Nephron progenitor cell (in vitro differentiated cells): ENCODE results near the gene USH2A.

Experiments used
- DNase-seq: peaks from one replicate; pipeline ENCODE4 v3.0.0; 2021
- H3K27ac Mint-ChIP-seq: 2 replicates; pipeline ENCODE4 v1.8.0; 2021; ENCODE audit warnings: mild to moderate bottlenecking, moderate library complexity, mixed read lengths
- H3K27me3 Mint-ChIP-seq: 2 replicates; pipeline ENCODE4 v1.8.0; 2021; ENCODE audit warnings: mild to moderate bottlenecking, low read depth, mixed read lengths; ENCODE audit not compliant: poor library complexity
- H3K36me3 Mint-ChIP-seq: 2 replicates; pipeline ENCODE4 v1.8.0; 2021; ENCODE audit warnings: low read depth, mixed read lengths
- H3K4me1 Mint-ChIP-seq: 2 replicates; pipeline ENCODE4 v1.8.0; 2021; ENCODE audit warnings: mixed read lengths
- H3K4me3 Mint-ChIP-seq: 2 replicates; pipeline ENCODE4 v1.8.0; 2021; ENCODE audit warnings: mild to moderate bottlenecking, moderate library complexity, mixed read lengths
- H3K9me3 Mint-ChIP-seq: 2 replicates; pipeline ENCODE4 v1.8.0; 2021; ENCODE audit warnings: mild to moderate bottlenecking, moderate library complexity, mixed read lengths
- CTCF ChIP-seq: fragments of 200-600 bp; sonication (generic); IDR thresholded peaks from 2 replicates; pipeline ENCODE4 v1.5.0; 2021; ENCODE audit warnings: antibody characterized with exemption

Gene USH2A

GRCh38 chr1:216034506-216034905 is 388.7 kb downstream of the USH2A start:
- no peaks in the 10 kb centered on the region for H3K4me1 Mint-ChIP-seq

GRCh38 chr1:216032961-216033614 is 390.2 kb downstream of the USH2A start:
- H3K4me3 Mint-ChIP-seq: no peak overlapping the region
- H3K36me3 Mint-ChIP-seq: no peaks in the 10 kb centered on the region
- H3K4me1 Mint-ChIP-seq: no peaks in the 10 kb centered on the region
- H3K9me3 Mint-ChIP-seq: no peaks in the 10 kb centered on the region
- no peaks in the 10 kb centered on the region for H3K27me3 Mint-ChIP-seq
- DNase-seq: no peak
- TF ChIP-seq CTCF: no peak
- H3K27ac Mint-ChIP-seq: no peak overlapping the region

More at GRCh38 chr1:216034506-216034905, 388.7 kb downstream of the USH2A start:
- Mint-ChIP-seq H3K36me3 (no peaks in the 10 kb centered on the region), H3K27ac (no peak overlapping the region), H3K27me3 (no peaks in the 10 kb centered on the region), H3K4me3 (no peak overlapping the region), H3K9me3 (no peaks in the 10 kb centered on the region)
- peak; percentile 10 for DNase-seq
- TF ChIP-seq CTCF: peak; percentile 46

- Mint-ChIP-seq H3K27ac (no peak overlapping the region), H3K4me1 (no peaks in the 10 kb centered on the region), H3K27me3 (no peaks in the 10 kb centered on the region), H3K36me3 (no peaks in the 10 kb centered on the region), H3K9me3 (no peaks in the 10 kb centered on the region), H3K4me3 (no peak overlapping the region)
- no peak for TF ChIP-seq CTCF
- DNase-seq: no peak
Observed at GRCh38 chr1:216032284-216032683, 391.0 kb downstream of the USH2A start.

GRCh38 chr1:216028631-216029030 is 394.6 kb downstream of the USH2A start:
- no peak for DNase-seq
- Mint-ChIP-seq H3K36me3 (no peaks in the 10 kb centered on the region), H3K27me3 (no peaks in the 10 kb centered on the region), H3K4me3 (no peak overlapping the region), H3K4me1 (no peaks in the 10 kb centered on the region), H3K27ac (no peak overlapping the region), H3K9me3 (no peaks in the 10 kb centered on the region)
- no peak for TF ChIP-seq CTCF

- no peak for DNase-seq
- TF ChIP-seq CTCF: no peak
- H3K27ac Mint-ChIP-seq: no peak overlapping the region
- H3K9me3 Mint-ChIP-seq: no peaks in the 10 kb centered on the region
- no peaks in the 10 kb centered on the region for H3K4me1 Mint-ChIP-seq
- peaks cover 3% of the 10 kb centered on the region for H3K27me3 Mint-ChIP-seq
- H3K4me3 Mint-ChIP-seq: no peak overlapping the region
- H3K36me3 Mint-ChIP-seq: no peaks in the 10 kb centered on the region
Observed at GRCh38 chr1:216024546-216024945, 398.7 kb downstream of the USH2A start.

GRCh38 chr1:216020743-216021345 is 402.4 kb downstream of the USH2A start:
- peaks cover 3% of the 10 kb centered on the region for H3K27me3 Mint-ChIP-seq
- H3K27ac Mint-ChIP-seq: no peak overlapping the region
- no peaks in the 10 kb centered on the region for H3K4me1 Mint-ChIP-seq
- no peak for TF ChIP-seq CTCF
- no peaks in the 10 kb centered on the region for H3K36me3 Mint-ChIP-seq
- no peak overlapping the region for H3K4me3 Mint-ChIP-seq
- DNase-seq: no peak
- no peaks in the 10 kb centered on the region for H3K9me3 Mint-ChIP-seq
